Stimulated activated CD4-positive, alpha-beta T cell treated with anti-CD3 and anti-CD28 coated beads, Interleukin-4, amount 100 ng/mL, for 4 hours (primary cell): ENCODE measurements around the gene ADAMTSL2.
A peak's percentile ranks its signal among the peaks of the same experiment; 100 is the strongest.

Source experiments
- DNase-seq, 2 experiments: peaks; one replicate each; pipeline ENCODE4 v3.0.0-alpha.2; 2020

Gene ADAMTSL2

DNA sequence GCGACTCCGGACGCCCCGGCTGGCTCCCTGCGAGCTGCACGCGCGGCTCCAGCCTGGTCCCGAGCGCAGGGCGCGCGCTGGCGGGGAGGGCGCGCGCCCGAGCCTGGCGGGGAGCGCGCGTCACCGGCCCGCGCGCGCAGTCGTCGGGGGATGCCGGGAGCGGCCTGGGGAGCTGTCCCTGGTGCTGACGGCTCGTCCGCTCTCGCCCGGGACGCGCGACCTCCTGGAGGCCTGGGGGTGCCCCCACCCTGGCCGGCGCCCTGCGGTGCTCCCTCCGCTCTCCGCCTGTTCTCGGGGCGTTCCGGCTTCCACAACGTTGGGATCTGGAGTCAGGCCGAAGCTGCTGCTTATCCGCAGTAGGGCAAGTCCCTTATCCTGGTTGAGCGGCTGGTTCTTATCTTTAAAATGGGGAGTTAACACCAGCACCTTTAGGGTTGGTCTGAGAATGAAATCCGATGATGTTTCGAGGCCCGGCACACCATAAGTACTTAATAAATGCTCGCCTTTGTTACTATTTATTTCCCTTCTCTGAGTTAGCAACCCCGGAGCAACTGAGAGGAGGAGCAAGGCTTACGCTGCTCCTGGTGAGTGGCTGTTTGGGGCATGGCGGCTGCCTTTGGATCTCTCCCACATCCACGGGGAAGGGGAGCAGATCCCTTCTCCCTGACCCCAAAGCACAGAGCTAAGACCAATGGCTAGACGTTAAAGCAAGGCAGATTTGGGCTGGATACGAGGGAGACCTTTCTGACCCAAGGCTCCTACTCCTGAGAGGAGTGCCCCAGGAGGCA lies 75.0 kb downstream of the ADAMTSL2 start, which contains the start of gene FAM163B:
Gene FAM163B (minus strand): TSS at position 79 of the 788 bp plus-strand sequence. CDS start 29,166 bp downstream, outside the sequence.
- peak; percentile 4 to 42 for DNase-seq

DNA sequence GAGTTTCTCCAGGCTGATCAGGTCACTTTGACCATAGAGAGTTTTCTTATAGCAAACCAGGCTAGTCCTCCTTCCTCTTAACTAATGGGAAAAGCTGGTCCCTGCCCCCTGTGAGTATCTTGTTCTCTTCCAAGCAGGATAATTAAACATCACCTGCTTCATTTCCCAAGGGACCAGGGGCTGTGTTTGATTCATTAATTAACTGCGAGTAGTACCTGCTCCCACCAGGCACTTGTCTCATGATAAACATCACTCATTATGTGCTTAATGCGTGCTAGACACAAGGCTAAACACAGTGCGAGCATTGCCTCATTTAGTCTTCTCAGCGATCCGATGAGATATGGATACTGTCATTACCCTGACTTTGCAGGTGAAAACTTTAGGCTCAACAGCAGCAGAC lies 76.3 kb downstream of the ADAMTSL2 start:
- no peak for DNase-seq

DNA sequence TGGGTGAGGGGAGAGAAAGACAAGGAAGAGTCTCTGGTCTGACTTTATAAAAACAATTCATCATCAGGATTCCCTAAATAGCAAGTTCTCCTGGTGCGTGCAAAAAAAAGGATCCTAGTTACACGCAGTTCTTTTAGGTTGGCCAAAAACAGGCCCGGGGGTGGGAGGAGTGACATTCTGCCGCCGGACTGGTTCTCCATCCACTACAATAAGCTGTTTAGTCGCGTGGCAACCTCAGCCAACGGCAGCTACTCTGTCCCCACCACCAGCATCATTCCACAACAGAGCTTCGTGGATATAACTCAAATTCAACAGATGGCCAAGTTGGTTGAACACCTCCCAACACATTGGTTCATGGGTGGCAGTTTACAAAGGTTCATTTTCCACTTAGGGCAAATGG lies 77.5 kb downstream of the ADAMTSL2 start:
- no peak for DNase-seq

DNA sequence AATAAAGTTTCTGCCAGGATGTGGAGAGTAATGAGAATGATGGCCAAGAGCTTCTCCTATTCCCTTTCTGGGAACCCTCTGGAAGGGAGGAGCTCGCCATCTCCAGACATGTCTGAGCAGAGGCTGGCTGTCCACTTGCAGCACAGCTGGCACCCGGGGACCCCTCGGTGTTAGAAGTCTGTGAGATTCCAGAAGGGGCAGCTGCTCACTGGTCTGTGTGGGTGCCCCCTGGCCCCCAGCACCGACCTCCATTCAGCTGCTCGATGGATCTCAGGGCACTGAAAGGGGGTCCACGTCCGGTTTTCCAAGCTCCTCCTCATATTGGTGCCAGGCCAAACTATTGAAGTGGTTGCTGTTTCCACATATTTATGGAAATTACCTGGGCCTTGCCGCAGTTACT lies 78.3 kb downstream of the ADAMTSL2 start:
- no peak for DNase-seq

DNA sequence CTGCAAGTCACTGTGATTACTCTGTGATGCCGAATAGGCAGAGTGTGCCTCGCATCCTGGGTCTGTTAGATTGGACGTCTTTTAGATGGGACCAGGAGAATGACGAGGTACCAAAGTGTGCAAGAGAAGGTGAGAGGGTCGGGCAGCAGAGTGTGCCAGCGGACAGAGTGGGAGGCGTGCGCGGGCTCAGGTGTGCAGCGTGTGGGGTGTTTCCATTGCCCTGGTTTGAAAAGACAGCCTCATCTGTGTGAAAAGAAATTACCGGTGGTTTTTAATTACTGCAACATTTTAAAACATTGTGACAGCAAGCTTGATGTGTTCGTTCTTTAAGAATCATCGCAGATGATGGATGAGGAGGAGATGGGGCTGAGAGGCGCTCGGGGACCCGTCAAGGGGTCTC lies 78.9 kb downstream of the ADAMTSL2 start:
- no peak for DNase-seq

DNA sequence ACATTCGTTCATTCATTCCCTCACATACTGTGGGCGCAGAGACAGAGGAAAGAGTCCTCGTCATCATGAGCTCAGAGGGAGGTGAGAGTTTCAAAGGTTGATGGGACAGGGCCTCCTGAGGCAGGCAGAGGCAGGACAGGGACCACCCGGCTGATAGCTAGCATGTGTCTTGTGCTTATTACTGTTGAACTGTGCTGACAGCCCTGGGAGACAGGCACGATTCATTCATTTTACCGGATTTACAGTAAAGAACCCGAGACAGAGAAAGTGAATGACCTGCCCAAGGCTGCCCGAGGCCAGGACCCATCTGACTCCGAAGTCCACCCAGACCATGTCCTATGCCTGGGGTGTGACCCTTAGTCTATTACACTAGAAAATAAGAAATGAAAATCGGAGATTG lies 79.6 kb downstream of the ADAMTSL2 start:
- DNase-seq, result no peak

DNA sequence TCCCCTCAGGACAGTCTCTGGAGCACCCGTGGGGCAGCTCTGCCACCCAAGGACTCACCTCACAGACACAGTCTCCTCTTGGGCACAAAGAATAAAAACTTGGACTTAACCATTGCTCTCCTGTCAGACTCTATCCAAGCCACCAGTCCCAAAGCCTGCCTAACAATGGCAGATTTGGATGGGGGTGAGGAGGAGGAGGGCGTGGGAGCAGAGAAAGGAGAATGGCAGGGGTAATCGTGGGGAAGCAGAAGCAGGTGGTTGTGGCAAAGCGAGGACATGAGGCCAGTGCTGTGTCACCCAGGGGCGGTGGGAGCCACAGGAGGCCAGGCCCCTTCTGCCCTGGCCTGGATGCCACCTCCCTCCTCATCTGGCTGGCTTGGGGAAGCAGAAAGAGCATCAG lies 80.2 kb downstream of the ADAMTSL2 start:
- DNase-seq, result no peak

DNA sequence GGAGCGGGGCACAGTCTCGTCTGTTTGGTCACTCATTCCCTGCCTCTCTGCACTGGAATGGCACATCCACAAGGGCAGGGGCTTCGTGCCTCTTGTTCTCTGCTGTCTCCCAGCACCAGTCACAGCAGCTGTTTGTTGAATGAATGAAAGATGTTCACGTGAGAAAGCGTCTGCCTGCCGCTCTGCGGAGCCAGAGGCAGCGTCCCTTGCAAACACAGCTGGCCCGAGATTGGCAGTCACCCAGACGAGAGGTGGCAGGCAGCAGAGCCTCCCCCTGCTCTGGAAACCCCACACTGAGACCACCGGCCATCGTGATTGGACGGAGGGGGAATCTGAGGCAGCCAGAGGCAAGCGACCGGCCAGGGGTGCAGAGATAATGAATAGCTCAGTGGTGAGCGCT lies 80.7 kb downstream of the ADAMTSL2 start:
- DNase-seq, result no peak

DNA sequence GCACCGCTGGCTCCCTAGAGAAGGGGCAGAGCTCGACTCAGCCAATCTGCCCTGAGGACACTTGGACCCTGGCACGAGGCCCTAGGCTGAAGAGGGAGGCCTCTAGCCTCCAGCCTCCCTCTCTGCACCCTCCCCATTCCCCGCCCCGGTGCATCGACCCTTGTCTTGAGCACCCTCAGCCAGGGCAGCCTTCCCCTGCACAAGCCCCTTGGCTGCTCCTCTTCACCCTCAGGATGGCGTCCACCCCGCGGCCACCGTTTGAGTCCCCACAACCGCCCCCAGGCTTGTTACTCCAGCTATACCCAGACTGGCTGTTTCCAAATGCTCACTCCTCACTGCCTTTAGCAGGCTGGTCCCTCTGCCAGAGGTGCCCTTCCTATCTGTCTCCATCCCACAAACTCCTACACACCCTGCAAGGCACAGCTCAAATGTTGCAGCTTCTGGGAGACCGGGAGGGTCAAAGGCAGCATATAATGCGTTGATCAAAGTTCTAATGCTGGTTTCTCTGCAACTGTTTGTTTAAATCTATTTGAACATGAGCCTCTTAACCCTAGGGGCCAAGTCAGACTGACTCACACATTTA lies 81.2 kb downstream of the ADAMTSL2 start:
- no peak for DNase-seq

DNA sequence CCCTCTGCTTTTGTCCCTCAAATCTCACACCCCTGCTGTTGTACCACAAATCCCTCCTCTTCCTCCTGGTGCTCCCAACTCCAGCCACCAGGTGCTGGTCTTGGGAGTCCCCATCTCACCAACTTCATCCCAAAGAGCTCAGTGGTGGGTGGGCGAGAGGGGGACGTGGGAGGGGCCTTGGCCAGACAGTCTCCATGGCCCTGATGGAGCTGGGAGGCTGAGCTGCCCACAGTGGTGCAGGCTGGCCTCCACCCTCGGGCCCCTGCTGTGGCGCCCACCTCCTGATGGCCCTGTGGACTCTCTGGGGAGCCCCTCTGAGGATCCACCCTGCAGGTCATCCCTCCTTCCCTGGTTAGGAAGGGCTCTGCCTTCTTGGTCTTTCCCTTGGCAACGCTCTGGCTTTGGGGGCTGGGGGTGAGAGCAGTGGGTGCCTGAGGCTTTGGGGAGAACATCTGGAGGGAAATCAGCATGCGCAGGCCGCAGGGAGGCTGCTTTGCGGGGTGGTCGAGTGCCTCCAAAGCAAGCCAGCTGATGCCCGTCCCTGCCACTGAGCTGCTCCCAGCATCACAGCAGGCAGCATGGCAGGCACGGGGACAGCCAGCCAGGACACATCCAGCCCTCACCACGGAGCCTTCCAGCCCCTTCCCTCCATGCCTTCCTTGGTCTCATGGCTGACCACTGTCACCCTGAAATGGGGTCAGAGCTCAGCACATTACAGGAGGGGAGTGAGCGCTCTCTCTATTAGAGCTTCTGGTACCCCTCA lies 82.3 kb downstream of the ADAMTSL2 start:
- DNase-seq, result no peak

DNA sequence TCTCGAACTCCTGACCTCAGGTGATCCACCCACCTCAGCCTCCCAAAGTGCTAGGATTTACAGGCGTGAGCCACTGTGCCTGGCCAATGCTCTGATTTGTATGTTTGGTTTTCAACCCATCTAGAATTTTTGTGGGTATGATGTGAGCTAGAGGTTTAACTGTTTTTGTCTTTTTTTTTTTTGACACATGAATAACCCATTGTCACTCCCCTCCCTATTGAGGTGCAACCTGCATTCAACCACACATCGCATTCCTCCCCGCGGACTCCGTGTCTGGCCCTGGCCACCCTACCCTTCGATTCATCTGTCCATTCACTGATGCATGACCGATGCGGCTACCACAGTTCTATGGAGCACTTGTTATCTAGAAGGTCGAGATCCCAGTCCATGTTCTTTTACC lies 84.2 kb downstream of the ADAMTSL2 start:
- DNase-seq, result no peak

DNA sequence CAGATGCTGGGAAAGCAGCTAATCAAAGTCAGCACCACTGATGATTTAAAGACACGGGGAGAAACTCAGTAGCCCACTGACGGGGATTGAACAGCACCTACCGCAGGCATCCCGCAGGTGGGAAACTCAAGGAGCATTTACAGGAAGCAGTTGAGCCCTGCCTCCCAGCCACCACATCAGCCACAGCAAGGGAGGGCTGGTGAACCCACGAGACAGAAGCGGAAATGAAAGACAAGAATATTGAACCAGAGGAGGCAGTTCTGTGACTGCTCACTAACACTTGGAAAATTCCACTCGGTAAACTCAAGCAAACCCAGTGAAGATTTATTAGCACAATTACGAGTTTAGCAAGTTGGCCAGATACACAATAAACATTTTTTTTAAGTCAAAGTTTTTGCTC lies 85.3 kb downstream of the ADAMTSL2 start:
- DNase-seq, result peak; percentile 32 to 71

DNA sequence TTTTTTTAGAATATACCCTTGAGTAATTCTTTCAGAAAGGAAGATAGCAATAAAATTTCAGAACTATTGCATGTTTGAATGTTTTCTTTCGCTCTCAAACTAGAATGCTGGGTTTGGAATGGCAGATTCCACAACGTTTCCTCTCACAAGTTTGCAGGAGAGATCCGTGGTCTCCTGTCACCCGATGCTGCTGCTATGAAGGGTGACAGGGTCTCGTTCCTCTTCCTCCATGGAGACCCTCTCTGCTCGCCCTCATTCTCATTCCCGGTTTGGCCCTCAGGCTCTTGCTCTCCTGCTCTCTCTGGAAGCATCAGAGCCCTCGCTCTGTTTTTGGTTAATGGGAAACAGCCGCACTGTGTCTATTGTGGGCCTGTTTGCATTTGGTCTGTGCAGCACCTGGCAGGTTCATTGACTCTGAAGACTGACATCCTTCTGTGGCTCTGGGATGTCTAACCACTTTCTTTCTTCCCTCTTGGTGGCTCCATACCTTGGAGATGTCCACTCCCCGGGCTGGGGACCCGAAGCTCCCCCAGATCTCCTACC lies 87.3 kb downstream of the ADAMTSL2 start:
- no peak for DNase-seq

DNA sequence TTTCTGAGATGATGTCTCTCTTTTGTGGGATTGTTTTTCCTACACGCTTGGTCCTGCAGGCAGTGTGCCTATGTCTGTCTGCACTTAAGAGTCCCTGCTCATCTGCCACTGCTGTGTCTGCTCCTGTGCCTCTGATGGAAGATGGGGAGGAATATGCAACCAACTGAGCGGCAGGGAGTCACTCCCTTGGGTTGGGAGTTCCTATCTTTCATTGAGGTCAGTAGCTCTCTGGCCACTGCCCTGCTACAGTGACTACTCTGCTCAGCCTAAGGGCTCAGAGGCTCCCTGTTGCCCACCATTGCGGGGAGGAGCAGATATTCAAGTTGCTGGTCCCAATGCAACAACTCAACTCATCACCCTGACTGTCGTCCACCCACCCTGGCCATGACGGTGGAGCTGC lies 88.1 kb downstream of the ADAMTSL2 start:
- DNase-seq, result no peak
